AG09309 (cell line): ENCODE measurements around the gene OR5H1.
"Not testable (repeated sequence)": the region's sequence is repeated elsewhere in the genome, so short reads cannot be mapped to it uniquely, and the experiment has no call there.

Experiments used
- DNase-seq: peaks from one replicate; pipeline ENCODE4 v3.0.0-alpha.2; 2010; ENCODE audit warnings: low read depth
- H3K4me3 ChIP-seq: 2 replicates; pipeline ENCODE4 v1.5.1; 2011; ENCODE audit warnings: mild to moderate bottlenecking, low read depth, low read length, moderate library complexity; ENCODE audit not compliant: control insufficient read depth
- CTCF ChIP-seq: IDR thresholded peaks from 2 replicates; pipeline ENCODE4 v1.5.1; 2011; ENCODE audit warnings: mild to moderate bottlenecking, low read depth, low read length, inconsistent platforms; ENCODE audit not compliant: insufficient read depth, control insufficient read depth; ENCODE audit errors: missing control alignments

Gene OR5H1

GRCh38 chr3:98148751-98149150 lies 18.2 kb downstream of the OR5H1 start:
- DNase-seq, result no peak
- H3K4me3 ChIP-seq, result no peak overlapping the region
- TF ChIP-seq CTCF, result no peak

GRCh38 chr3:98149456-98149855 lies 18.9 kb downstream of the OR5H1 start:
- H3K4me3 ChIP-seq, DNase-seq: not testable (repeated sequence)

- TF ChIP-seq CTCF, result no peak
- H3K4me3 ChIP-seq, result no peak overlapping the region
- no peak for DNase-seq
Measured at GRCh38 chr3:98151241-98151640, 20.7 kb downstream of the OR5H1 start.

GRCh38 chr3:98166396-98166795 lies 35.9 kb downstream of the OR5H1 start, which contains the start of gene OR5H15:
Gene OR5H15 (plus strand): TSS chr3:98166696. CDS start chr3:98168700, 2,004 bp downstream.
- no peak for DNase-seq
- no peak within 1 kb of the TSS for H3K4me3 ChIP-seq
- no peak for TF ChIP-seq CTCF

GRCh38 chr3:98171071-98171470 lies 40.5 kb downstream of the OR5H1 start:
- H3K4me3 ChIP-seq, result no peak overlapping the region
- DNase-seq, result no peak
- no peak for TF ChIP-seq CTCF

GRCh38 chr3:98172621-98173020 lies 42.1 kb downstream of the OR5H1 start:
- H3K4me3 ChIP-seq, result no peak overlapping the region
- no peak for DNase-seq
- TF ChIP-seq CTCF, result no peak

GRCh38 chr3:98180319-98180890 lies 49.9 kb downstream of the OR5H1 start:
- DNase-seq, result no peak
- H3K4me3 ChIP-seq, result no peak overlapping the region
- TF ChIP-seq CTCF, result no peak
